SH-SY5Y (cell line): ENCODE data around the gene RCBTB2.

Source experiments
- GATA2 ChIP-seq: IDR thresholded peaks from 2 replicates; pipeline ENCODE4 v1.6.1; 2011; ENCODE audit warnings: mild to moderate bottlenecking, low read depth, low read length
- GATA3 ChIP-seq: IDR thresholded peaks from 2 replicates; pipeline ENCODE4 v1.6.1; 2011; ENCODE audit warnings: low read depth, mild to moderate bottlenecking, low read length, moderate library complexity

DNA sequence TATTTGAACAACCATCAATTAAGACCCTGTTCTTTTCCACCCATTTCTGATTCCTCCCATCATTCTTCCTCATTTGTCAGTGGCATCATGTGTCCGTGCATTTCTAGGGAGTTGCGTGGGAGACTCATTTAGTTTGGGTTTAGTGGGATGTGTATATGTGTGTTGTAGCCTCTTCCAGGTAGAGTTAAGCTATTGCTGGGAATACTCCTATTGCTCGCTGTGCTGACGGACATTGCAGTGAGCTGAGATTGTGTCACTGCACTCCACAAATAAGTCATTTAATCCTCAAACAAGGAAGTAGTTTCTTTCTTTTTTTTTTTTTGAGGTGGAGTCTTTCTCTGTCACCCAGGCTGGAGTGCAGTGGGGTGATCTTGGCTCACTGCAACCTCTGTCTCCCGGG, 42.2 kb upstream of the RCBTB2 start:
- TF ChIP-seq GATA3 (no peak), GATA2 (no peak)
